GM23248 (cell line): ENCODE measurements around the gene CENPN.

Experiments
- EZH2 ChIP-seq: fragments of 200-600 bp; sonication (generic); IDR thresholded peaks from 2 replicates; pipeline ENCODE4 v1.6.1; 2018; ENCODE audit warnings: antibody characterized with exemption, mild to moderate bottlenecking; ENCODE audit not compliant: insufficient read depth, poor library complexity, severe bottlenecking
- EZH2phosphoT487 ChIP-seq: fragments of 200-600 bp; sonication (generic); IDR thresholded peaks from 2 replicates; pipeline ENCODE4 v1.6.1; 2018; ENCODE audit warnings: antibody characterized with exemption, moderate library complexity, mild to moderate bottlenecking, low read depth; ENCODE audit not compliant: insufficient read depth

DNA sequence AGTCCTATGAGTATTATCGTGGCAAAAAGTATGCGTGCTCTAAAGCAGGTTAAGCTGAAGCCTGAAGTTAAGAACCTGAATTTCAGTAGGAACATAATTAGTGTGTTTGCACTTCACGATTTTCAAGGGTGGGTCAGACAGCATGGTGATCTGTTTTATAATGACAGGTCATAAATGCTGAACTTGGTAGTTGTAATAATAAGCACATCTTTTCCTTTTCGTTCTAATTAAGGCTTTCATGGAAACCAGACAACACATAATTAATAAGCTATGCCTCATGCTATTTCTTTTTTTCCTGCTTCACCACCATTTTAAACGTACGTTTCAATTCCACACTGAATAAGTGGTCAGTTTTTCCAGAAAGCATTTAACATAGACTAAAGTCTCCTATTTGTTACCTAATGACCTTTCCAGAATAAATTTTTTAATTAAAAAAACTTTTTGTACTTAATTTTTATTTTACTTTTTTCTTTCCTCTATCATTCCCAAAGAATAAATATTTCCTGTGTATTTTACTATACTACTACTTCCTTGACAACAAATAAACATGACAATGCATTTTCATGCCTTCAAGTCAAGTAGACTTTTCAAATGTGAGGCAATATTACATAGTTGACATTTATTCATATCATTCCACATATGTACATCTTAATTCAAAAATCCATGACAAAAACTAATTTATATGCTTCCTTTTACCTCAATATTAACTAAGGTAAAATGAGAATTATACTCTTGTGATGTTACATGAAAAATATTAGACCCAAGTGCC is 22.7 kb upstream of the CENPN start:
- TF ChIP-seq EZH2 (no peak), EZH2phosphoT487 (no peak)
